Adrenal gland (tissue), 5 donors: Measurements from ENCODE around the gene PHF24.

ENCODE experiments used
- CTCF ChIP-seq, 6 experiments: fragments of 450-650 bp in 4 of 6; fragments of 200-600 bp in 2 of 6; sonication (generic) in 1 of 6; IDR thresholded peaks; 1 replicate in 5 of 6; 2 replicates in 1 of 6; pipeline versions ENCODE4 v1.5.1 to v1.8.0; 2016 to 2021; ENCODE audit warnings: antibody characterized with exemption in 6 of 6, mild to moderate bottlenecking in 2 of 6, moderate library complexity in 1 of 6
- POLR2A ChIP-seq, 2 donors: fragments of 450-650 bp; IDR thresholded peaks; one replicate each; pipeline ENCODE4 v1.6.1; 2017; ENCODE audit warnings: antibody characterized with exemption in 2 of 2, mild to moderate bottlenecking in 2 of 2, moderate library complexity in 1 of 2
- donor health status: DM: no; HTN: no; CAD: no.

- TF ChIP-seq CTCF (IDR thresholded peaks at IDR 0.05) = no peak
- no peak for TF ChIP-seq POLR2A (IDR thresholded peaks at IDR 0.05)
Observed at GRCh38 chr9:34980181-34980761, 22.2 kb downstream of the PHF24 start.
